HG03103 (cell line): ENCODE data around the gene VPS29.
"Not testable (repeated sequence)": the region's sequence is repeated elsewhere in the genome, so short reads cannot be mapped to it uniquely, and the experiment has no call there.

Experiments
- ATAC-seq: cut with Tn5 transposase; IDR thresholded peaks from one replicate; pipeline ENCODE4 v1.9.1; 2021; ENCODE audit warnings: low read depth; ENCODE audit not compliant: unreplicated experiment

The VPS29 gene

DNA sequence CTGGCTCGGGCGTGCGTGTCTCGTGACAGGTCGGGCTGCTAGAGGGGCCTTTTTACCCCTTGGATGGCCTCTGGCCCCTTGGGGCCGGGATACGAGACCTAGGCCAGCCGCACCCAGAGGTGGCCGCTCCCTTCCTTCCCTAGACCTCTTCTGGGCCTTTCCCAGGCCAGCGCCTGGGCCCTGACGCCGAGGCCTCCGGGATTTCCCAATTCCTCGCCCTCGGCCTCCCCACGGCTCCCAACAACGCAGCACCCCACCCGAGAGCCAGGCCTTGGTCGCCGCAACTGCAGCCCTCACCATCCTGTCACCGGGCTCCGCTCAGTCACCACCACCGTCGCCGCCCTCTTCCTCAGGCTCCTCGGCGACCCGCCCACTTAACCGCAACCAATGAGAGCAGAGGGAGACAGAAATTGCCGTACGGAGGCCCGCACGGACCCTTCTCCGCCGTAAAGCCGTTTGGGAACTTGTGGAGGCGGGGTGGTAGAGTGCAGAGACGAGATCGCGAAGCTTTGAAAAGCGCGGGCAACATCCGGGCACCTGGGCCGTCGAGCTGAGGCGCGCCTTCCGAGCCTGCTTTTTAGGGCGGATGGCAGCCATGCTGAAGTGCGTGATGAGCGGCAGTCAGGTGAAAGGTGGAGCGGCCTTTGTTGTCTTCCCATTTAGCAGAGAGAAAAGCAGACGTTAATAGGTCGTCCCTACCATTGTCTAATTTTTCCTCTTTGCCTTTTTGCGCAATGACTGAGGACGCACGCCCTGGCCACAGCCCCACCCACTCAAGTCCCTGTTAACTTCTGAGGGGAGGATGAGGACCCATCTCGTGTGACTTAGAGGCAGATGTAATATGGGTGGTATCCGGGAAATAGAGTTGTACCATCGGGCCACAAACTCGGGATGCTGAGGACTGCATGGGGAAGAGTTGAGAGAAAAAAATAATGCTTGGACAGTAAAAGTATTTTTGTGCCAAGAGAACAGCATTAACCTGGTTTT lies at the start of gene VPS29, which contains the start of gene RAD9B:
Gene VPS29 (minus strand): TSS at position 360 of the 987 bp plus-strand sequence. CDS start 60 bp downstream, at position 300.
Gene RAD9B (plus strand): TSS at position 580 of the 987 bp plus-strand sequence. CDS start 7 bp downstream, at position 587.
- ATAC-seq = peak; percentile 92

DNA sequence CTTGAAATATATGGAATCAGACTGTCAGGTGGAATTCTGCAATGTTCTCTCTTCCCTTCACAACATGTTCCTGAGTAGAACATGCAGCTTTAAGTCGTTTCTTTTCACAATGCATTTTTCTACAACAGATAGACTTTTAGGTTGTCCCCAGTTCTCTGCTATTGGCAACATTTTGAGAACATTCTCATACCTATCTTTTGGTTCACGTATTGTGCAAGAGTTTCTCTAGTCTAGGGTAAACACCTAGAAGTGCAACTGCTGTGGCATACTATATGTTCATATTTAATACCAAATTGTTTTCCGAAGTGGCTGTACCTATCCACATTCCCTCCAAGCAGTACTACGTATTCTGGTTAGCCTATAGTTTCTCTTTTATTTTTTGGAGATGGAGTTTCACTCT lies 49.1 kb upstream of the VPS29 start:
- no peak for ATAC-seq

DNA sequence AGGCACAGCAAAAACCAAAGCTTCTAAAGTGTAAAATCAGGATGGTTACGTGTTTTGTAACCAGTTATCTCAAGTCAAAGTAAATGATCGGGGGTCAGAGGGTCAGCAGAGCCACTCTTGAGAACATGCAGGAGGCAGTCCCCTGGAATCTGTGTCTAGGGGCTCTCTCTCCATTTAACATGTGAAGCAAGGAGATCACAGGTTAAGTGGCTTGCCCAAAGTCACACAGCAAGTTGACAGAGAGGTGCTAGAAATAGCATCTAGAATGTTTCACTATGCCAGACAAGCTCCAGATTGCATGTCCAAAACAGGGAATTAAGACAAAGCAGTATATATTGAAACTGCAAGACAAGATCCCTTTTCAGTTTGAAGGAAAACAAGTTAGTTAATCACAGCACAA lies 47.8 kb upstream of the VPS29 start:
- ATAC-seq = no peak

DNA sequence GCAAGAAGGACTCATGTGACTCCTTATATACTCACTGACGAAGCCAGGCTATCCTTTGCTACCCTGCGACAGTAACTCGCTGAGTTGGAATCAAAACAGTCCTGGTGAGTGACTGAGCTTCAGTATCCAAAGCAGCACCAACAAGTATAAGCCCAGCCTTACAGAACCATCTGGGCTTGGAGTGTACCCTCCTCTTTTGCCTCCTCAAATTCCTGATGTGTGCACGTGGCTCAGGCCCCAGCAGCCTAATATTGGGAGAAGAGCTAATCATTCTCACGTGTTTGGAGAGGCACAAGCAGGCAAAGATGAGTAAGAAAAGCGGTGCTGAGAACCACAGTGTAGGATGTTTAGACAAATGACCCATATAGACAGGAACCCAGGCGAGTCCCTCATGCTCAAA lies 46.8 kb upstream of the VPS29 start:
- ATAC-seq = no peak

DNA sequence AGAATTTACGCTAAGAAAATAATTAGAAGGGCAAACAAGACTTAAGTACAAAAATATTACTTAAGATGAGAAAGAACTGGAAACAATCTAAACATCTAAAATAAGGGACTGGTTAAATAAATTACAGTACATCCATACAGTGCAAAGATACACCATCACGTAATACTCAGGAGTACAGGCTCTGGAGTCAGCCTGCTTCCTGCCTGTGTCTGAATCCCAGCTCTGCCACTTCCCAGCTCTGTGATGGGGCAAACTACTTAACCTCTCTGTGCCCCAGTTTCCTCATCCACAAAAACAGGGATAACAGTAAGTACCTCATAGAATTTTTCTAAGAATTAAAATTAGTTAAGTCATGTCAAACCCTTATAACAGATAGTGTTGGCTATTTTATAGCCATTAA lies 45.2 kb upstream of the VPS29 start:
- ATAC-seq = no peak

DNA sequence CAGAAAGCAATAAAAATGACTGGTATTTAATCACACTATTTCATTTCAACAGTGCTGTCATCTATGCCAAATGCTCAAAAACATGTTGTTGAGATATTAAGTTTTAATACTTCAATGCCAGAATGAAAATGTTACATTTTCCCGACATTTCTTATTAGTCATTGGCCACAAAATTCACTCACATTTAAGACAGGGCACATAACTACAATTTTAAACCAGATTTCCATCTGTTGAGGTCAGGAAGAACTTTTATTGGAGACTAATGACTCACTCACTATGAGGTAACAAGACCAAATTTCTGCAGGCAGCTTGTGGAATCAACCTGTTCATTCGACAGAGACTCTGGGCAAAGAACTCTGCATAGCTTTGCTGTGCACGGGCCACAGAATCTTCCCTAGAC lies 44.4 kb upstream of the VPS29 start:
- ATAC-seq = no peak

DNA sequence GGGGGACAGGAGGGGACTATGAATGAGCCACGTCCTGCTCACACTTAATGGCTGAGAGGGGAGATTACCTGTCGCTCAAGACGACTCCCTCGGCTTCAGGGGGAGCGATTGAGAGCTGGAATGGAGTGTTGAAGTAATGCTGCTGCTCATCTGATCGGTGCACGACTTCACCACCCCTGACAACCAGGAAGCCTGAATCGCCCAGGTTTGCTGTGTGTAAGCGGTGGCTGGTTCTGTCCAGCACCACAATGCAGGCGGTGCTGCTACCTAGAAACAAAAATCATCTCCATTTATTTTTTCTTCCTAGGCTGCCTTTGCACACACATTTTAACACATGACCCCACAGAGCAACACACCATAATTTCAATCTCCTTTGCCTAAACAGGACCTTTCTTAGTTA lies 43.9 kb upstream of the VPS29 start:
- ATAC-seq = no peak

DNA sequence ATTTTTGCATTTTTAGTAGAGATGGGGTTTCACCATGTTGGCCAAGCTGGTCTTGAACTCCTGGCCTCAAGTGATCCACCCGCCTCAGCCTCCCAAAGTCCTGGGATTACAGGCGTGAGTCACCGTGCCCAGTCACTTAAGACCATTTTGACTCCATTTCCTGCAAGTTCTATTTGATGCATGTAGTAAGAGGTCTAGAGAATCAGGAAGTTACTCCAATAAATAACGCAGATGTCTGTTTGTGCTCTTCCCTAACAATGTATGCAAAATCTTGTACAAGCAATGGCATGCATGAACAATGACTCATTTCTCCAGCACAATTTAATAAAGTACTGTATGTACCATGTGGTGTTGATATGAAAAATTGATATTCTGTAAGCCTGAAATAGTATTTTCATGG lies 43.3 kb upstream of the VPS29 start:
- not testable (repeated sequence) for ATAC-seq

DNA sequence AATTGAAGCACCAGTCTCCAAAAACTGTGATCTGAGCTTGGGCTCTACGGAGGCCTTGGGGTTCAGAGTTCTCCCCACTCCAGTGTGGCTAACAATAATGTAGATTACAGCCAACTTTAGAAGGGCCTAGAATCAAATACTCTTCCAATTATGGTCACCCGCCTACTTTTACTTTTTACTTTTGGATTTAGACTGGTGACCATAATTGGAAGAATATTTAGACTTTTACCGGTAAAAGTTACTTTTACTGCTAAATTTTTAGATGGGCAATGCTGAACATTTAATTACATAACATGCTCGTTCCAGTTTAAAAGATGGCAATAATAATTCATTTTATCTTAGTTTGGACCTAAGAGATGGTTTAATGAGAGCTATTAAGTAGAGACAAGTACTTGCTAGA lies 42.1 kb upstream of the VPS29 start:
- no peak for ATAC-seq

DNA sequence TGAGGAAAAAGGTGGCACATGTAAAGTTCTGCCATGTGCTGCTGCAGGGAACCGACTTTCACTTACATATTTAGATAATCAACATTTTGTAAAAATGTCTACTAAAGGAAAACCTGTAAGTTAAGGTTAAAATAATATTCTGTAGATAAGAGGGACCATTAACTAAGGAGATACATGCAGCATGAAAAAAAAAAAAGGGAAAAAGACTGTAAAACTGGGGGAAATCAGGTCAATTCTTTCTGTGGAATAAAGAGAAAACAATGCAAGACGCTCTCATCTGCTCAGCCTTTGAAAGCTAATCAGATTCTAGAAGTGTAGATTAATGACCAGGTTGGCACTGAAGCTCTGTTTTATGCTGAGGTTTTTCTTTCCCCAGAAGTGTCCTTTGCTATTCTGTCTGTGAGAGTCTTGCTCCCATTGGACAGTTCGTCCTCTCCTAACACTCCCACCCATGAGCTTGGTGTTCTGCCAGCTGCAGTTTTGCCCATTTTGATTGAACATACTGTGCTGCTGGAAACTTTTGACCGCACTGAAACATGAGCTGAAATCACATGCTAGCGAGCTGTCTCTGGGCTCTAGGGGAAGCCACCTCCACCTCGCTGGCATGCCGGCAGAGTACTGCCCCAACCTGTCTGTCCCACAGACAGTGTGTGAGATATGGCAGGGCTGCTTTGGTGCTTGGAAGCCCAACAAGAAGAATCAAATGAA lies 41.5 kb upstream of the VPS29 start:
- no peak for ATAC-seq

DNA sequence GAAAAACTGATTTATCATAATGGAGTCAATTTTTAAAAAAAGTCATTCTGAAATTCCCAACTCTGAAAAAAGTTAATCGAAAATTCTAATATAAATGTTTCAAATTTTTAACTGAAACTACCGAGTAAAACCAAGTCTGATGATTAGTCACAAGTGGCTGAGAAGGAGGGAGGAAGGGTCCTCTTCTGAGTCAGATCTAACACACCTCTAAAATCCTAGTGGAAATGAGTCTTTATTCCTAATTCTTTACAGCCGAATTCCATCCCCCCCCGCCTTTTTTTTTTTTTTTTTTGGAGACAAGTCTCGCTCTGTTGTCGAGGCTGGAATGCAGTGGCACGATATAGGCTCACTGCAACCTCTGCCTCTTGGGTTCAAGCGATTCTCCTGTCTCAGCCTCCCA lies 38.1 kb upstream of the VPS29 start:
- ATAC-seq = no peak

DNA sequence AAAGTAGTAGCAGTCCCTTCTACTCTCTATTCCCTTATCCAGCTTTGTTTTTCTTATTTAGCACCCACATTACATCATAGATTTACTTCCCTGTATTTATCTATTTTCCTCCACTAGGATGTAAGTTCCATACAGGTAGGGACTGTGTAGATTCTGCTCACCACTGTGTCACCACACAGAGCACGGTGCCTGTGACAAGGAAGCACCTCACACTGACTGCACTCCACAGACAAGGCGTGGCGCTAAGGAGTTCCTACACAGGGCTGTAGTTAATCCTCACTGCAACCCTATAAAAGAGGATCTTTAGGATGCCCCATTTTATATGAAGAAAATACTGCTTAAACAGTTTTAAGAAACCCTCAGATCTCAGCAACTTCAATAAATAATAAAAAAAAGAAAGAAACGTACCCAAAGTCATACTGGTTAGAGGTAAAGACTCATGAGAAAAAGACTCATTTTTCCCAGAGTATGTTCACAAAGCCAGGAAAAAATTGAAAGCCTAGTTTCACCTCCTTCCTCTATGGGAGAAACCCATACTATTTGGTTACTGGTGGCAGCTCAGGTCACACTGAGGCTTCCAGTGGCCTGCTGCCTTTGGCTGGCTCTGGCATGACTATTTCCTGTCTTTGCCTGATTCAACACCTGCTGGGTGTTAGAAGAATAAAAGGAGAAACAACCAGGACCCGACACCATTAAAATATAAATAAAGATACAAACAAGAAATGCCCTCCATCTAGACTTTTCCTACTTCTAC lies 37.1 kb upstream of the VPS29 start:
- ATAC-seq = no peak

DNA sequence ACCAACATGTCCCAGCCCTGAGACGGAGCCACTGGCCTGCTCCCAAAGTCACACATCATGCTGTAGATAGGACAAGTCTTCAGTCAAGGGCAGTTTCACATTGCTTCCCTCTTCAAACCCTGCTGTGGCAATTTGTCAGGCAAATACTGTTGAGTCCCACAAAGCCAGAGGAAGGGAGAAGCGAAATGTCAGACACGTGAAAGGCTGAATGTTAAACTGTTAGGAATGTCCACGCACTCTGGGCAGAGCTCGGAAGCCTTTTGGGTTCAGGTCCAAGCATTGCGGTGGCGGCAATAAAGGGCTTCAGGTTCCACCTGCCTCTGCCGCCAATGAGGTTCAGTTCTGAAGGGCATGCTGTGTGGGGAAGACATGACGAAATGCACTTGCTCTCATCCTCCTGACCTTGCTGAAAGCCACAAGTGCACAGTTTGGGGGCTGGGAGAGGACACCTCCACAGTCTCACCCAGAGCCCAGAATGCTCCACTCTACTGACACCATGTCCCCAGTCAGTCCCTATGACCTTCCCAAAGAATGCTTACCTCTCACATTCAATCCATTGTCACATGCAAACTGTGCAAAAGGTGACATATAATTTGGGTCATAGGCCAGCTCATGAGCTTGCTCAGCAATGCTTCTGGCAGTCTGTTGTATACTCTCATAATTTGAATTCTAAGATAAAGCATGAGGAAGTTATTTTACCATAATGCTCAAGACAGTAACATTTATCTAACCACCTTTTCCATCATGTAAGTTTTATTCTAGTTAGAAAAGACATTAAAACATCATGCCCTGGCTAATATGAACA lies 35.9 kb upstream of the VPS29 start:
- no peak for ATAC-seq

DNA sequence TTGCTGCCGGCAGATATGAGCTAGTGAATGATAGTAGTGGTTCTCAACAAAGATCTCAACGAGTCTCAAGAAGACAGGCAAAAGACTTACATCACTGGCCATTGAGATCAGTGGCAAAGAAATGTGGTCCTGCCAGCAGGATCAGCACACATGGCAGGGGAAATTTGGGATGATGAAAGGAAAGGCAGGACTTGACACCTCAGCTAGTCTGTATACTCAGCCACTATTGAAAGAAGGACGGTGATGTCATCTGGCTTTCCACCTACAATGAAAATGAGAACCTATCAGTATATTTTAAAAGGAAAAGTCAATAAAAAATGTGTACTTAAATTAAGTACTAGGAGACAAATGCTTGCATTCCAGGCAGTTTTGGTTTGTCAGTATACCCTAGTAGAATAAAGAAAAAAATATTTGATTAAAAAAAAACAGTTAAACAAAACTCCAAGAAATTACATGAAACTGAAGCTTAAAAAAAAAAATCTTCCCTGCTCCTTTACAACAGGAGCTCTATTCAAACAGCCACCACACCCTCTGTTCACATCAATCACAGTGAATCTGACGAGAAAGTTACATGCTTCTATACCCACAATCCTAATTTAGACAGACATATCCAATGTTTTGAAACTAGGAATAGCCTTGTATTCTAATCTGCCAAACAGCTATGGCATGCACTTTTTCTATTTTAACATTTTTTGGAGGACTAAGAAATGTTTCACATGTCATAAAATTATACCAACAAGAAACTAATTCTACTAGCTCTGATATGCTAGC lies 35.1 kb upstream of the VPS29 start:
- ATAC-seq = no peak

DNA sequence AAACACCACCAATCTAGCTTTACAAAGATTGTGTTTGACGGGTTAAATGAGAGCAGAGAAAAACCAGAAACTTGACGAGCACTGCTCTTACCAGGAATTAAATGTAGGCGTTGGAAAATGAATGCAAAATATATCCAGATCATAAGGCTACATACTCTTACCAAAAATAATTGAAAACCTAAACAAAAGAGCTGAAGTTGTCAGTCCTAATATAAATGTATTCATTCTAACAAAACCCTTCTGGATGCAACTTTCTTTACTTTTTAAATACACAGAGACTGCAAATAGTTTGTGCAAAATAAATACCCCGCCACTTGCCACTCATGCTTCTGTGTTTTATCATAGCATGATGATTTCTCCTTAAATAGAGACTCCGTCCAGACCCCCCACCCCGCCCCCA lies 32.9 kb upstream of the VPS29 start:
- ATAC-seq = no peak

DNA sequence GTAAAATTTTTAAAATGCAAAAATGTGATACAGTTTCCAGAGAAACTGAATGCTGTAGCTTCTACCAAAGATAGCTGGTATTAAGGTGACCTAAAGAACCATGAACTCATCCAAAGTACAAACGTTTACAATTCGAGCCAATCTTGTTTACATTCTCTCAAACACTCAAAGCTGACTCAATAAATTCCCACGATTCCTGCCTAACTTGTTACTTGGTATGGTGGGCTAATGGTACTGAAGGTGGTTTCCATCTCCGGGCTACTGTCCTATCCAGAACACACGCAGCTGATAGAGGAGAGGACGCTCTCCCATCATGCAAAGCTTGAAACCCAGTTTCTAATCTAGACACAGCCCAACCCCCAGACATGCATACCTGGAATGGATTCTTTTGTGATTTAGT lies 31.7 kb upstream of the VPS29 start:
- no peak for ATAC-seq

DNA sequence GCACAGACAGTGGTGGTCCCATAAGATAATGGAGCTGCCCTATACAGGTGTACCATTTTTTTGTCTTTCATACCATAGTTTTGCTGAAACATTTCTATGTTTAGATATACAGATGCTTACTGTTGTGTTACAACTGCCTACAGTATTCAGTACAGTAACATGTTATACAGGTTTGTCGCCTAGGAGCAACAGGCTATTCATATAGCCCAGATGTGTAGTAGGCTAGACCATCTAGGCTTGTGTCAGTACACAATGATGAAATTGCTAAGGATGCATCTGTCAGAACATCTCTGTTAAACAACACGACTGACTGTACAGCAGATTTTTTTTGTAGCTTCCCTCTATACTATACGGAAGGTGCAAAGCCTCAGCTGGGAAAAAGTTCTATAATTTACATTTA lies 30.7 kb upstream of the VPS29 start:
- no peak for ATAC-seq

DNA sequence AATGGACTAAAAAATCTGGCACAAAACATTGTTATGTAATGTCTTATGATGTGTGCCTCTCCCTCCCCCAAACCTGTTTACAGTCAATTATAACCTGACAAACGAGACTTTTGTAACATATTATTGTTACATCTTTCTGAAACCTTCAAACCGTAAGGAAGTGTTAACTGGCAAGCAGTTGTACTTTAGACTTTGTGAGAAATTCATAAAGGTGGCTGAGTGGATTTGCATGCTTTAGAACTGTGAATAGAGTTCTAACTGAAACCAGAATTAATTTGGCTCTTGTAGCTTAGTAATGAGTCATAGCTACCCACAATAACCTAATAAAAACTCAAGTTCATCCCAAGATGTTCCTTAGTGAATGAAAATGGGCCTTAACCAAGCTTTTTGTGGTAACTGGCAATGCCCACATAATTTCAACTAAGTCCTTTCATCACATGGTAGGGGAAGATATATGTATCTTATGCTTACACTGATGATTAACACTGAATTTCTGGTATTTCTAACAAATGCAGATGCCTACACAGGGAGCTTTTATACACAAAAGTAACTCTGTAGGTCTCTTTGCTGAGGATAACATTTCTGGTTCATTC lies 29.9 kb upstream of the VPS29 start:
- no peak for ATAC-seq

DNA sequence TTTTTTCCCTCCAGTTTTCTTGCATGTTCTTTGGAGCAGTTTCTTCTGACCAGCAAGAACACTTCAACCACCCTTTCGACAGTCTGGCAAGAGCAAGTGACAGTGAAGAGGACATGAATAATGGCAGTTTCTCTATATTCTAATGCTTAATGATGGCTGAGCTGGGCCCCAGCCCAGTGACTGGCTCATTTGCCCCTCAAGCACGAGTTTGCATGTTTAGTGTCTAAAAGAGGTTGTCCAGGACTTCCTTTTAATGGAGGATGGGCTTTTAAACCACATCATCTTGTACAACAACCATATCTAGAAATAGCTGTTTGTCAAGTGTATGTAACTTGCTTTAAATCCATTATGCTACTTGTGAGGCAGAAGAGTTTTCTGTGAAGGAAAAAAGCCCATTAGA lies 28.6 kb upstream of the VPS29 start:
- ATAC-seq = no peak
